Mesenchymal stem cell (in vitro differentiated cells and primary cell): ENCODE results near the gene STEAP4.

Experiments used
- DNase-seq: peaks from one replicate; pipeline ENCODE4 v3.0.0-alpha.2; 2013
- H2AFZ ChIP-seq: one replicate; pipeline ENCODE4 v1.6.1; 2013; ENCODE audit warnings: low read depth, mild to moderate bottlenecking, control low read depth, inconsistent platforms, low read length, moderate library complexity
- H2AK5ac ChIP-seq: 2 replicates; pipeline ENCODE4 v1.6.1; 2013; ENCODE audit warnings: low read length, moderate library complexity, mild to moderate bottlenecking, inconsistent platforms; ENCODE audit not compliant: severe bottlenecking
- H2BK120ac ChIP-seq: one replicate; pipeline ENCODE4 v1.6.1; 2013; ENCODE audit warnings: low read depth, mild to moderate bottlenecking, inconsistent platforms, low read length, moderate library complexity
- H2BK12ac ChIP-seq, 2 experiments: one replicate each; pipeline ENCODE4 v1.6.1; 2013; ENCODE audit warnings: inconsistent platforms in 2 of 2, low read length in 2 of 2, mild to moderate bottlenecking in 2 of 2, moderate library complexity in 2 of 2, control low read depth in 1 of 2
- H2BK15ac ChIP-seq: one replicate; pipeline ENCODE4 v1.6.1; 2013; ENCODE audit warnings: mild to moderate bottlenecking, low read depth, inconsistent platforms; ENCODE audit not compliant: poor library complexity, severe bottlenecking
- H2BK5ac ChIP-seq: 2 replicates; pipeline ENCODE4 v1.6.1; 2013; ENCODE audit warnings: low read depth, mild to moderate bottlenecking, low read length, control low read depth, inconsistent platforms; ENCODE audit not compliant: poor library complexity, severe bottlenecking
- H3K14ac ChIP-seq, 2 experiments: one replicate each; pipeline ENCODE4 v1.6.1; 2013; ENCODE audit warnings: inconsistent platforms in 2 of 2, low read length in 2 of 2, control low read depth in 1 of 2, mild to moderate bottlenecking in 1 of 2, moderate library complexity in 1 of 2
- H3K18ac ChIP-seq, 2 experiments: one replicate each; pipeline ENCODE4 v1.6.1; 2013; ENCODE audit warnings: inconsistent platforms in 2 of 2, low read length in 2 of 2, control low read depth in 1 of 2, low read depth in 1 of 2, mild to moderate bottlenecking in 1 of 2
- H3K23ac ChIP-seq, 2 experiments: one replicate each; pipeline ENCODE4 v1.6.1; 2013; ENCODE audit warnings: inconsistent platforms in 2 of 2, low read length in 2 of 2, mild to moderate bottlenecking in 2 of 2, moderate library complexity in 2 of 2, control low read depth in 1 of 2
- H3K27ac ChIP-seq: 2 replicates; pipeline ENCODE4 v1.5.1; 2013; ENCODE audit warnings: mild to moderate bottlenecking, moderate library complexity, low read length, control low read depth, inconsistent platforms; ENCODE audit not compliant: poor library complexity, severe bottlenecking
- H3K27me3 ChIP-seq, 2 experiments: 2 replicates each; pipeline versions ENCODE4 v1.6.1 to v1.7.0; 2013; ENCODE audit warnings: low read length in 2 of 2, mild to moderate bottlenecking in 2 of 2, moderate library complexity in 2 of 2, control low read depth in 1 of 2, inconsistent platforms in 1 of 2; ENCODE audit not compliant: control insufficient read depth in 1 of 2, insufficient read depth in 1 of 2
- H3K36me3 ChIP-seq, 2 experiments: 2 replicates each; pipeline versions ENCODE4 v1.6.1 to v1.7.0; 2013; ENCODE audit warnings: low read length in 2 of 2, control low read depth in 1 of 2, inconsistent platforms in 1 of 2, low read depth in 1 of 2, mild to moderate bottlenecking in 1 of 2; ENCODE audit not compliant: insufficient read depth in 2 of 2, control insufficient read depth in 1 of 2
- H3K4ac ChIP-seq, 2 experiments: one replicate each; pipeline ENCODE4 v1.6.1; 2013; ENCODE audit warnings: inconsistent platforms in 2 of 2, low read length in 2 of 2, mild to moderate bottlenecking in 2 of 2, moderate library complexity in 2 of 2, control low read depth in 1 of 2, low read depth in 1 of 2
- H3K4me1 ChIP-seq: 2 replicates; pipeline ENCODE4 v1.6.1; 2013; ENCODE audit warnings: low read depth, low read length, control low read depth; ENCODE audit not compliant: control insufficient read depth, insufficient read depth
- H3K4me2 ChIP-seq: 2 replicates; pipeline ENCODE4 v1.6.1; 2013; ENCODE audit warnings: low read length, mild to moderate bottlenecking, inconsistent platforms; ENCODE audit not compliant: poor library complexity, severe bottlenecking
- H3K4me3 ChIP-seq, 2 experiments: 2 replicates each; pipeline versions ENCODE4 v1.5.1 to v1.7.0; 2013; ENCODE audit warnings: low read length in 2 of 2, mild to moderate bottlenecking in 2 of 2, control low read depth in 1 of 2, low read depth in 1 of 2; ENCODE audit not compliant: insufficient read depth in 1 of 2
- H3K79me1 ChIP-seq: replicated peaks from 2 replicates; pipeline ENCODE4 v1.6.1; 2013; ENCODE audit warnings: mild to moderate bottlenecking, control low read depth, low read length, inconsistent platforms; ENCODE audit not compliant: poor library complexity, severe bottlenecking
- H3K9ac ChIP-seq: 2 replicates; pipeline ENCODE4 v1.7.0; 2013; ENCODE audit warnings: mild to moderate bottlenecking, low read length, moderate library complexity
- H3K9me3 ChIP-seq: 2 replicates; pipeline ENCODE4 v1.7.0; 2013; ENCODE audit warnings: mild to moderate bottlenecking, low read length; ENCODE audit not compliant: control insufficient read depth
- H4K8ac ChIP-seq: one replicate; pipeline ENCODE4 v1.6.1; 2013; ENCODE audit warnings: inconsistent platforms, mild to moderate bottlenecking, low read length, moderate library complexity
- H4K91ac ChIP-seq: one replicate; pipeline ENCODE4 v1.6.1; 2013; ENCODE audit warnings: mild to moderate bottlenecking, low read length, inconsistent platforms
- WGBS: methylation state at CpG from one replicate; pipeline ENCODE4 v1.1.7; 2013; ENCODE audit warnings: mixed read lengths; 5-methylcytosine and 5-hydroxymethylcytosine counted together

STEAP4 gene

DNA sequence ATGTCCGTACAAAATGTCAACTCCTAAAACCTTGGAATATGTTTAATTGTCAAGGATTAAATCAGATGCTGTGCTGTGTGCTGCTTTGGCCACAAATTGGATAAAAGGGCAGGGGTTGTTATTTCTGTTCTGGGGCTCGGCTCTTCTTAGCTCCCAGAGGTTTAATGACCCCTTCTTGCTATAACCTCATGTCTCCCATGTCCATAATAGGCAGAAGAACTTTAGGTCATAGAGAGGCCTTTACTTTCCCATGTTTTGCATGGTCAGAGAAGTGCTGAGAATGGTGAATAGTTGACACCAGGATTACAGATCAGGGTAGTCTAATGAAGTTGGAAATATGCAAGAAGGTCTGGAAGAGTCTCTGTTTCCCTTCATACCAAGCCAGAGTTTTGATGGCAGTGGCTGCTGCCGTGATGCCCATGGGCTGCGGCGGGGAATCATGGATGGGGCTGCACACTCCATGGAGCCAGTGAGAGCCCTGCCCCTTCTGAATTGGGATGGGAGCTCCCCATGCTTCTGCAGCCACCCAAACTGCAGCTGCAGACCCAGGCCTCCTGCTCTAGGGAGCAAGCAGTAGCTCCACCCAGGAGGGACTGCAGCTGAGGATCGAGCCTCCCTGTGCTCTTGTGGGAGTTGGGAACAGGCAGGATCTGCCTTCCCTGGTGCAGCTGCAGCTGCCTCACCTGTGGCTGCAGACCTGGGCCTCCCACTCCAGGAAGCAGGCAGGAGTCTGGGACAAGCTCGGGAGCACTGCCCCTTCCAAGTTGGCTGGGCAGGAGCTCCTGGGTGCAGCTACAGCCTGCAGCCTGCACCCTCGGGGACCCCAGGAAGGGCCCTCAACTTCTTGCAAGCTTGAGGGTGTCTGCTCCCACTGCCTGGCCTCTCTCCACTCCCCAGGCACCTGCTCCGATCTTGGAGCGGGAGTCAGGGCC, 23.1 kb upstream of the STEAP4 start:
- no peak overlapping the region for H4K91ac ChIP-seq
- no peak overlapping the region for H3K9ac ChIP-seq
- H3K27me3 ChIP-seq: no peaks in the 10 kb centered on the region
- H4K8ac ChIP-seq: no peak overlapping the region
- H3K4ac ChIP-seq: no peak overlapping the region
- no peak overlapping the region for H2BK15ac ChIP-seq
- no peak overlapping the region for H2AK5ac ChIP-seq
- H3K4me1 ChIP-seq: no peaks in the 10 kb centered on the region
- no peak overlapping the region for H3K27ac ChIP-seq
- 69% methylated on average over 9 of the region's 10 CpGs for WGBS
- H2AFZ ChIP-seq: no peak overlapping the region
- H3K9me3 ChIP-seq: no peaks in the 10 kb centered on the region
- H2BK5ac ChIP-seq: no peak overlapping the region
- H2BK120ac ChIP-seq: no peak overlapping the region
- no peak overlapping the region for H3K23ac ChIP-seq
- H2BK12ac ChIP-seq: no peak overlapping the region
- H3K4me2 ChIP-seq: no peak overlapping the region
- H3K14ac ChIP-seq: no peak overlapping the region
- H3K18ac ChIP-seq: no peak overlapping the region
- no peaks in the 10 kb centered on the region for H3K79me1 ChIP-seq
- H3K36me3 ChIP-seq: no peaks in the 10 kb centered on the region
- no peak overlapping the region for H3K4me3 ChIP-seq
- DNase-seq: no peak

DNA sequence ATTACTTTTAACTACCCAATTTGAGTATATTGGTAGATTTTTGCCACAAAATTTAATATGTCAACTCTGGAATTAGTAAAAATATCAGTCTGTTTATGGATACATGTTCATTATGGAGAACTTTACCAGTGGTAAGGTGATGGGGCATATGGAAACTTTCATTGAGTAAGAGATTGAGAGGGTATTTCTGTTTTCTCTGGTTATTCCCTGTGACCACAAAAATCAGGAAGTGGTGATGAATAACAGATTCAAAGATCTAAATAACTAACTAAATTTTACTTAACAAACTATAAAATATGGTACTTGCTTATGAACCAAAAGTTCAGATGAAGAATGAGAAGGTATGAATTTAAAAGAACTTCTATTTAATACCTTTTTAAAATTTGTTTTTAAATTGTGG, 22.1 kb upstream of the STEAP4 start:
- H3K4me3 ChIP-seq: no peak overlapping the region
- no peak overlapping the region for H2BK15ac ChIP-seq
- H3K23ac ChIP-seq: no peak overlapping the region
- H3K9ac ChIP-seq: no peak overlapping the region
- H3K27me3 ChIP-seq: no peaks in the 10 kb centered on the region
- no peaks in the 10 kb centered on the region for H3K36me3 ChIP-seq
- H3K14ac ChIP-seq: no peak overlapping the region
- no peak overlapping the region for H2BK5ac ChIP-seq
- no peak overlapping the region for H2AFZ ChIP-seq
- H4K91ac ChIP-seq: no peak overlapping the region
- no peak overlapping the region for H2BK120ac ChIP-seq
- H3K18ac ChIP-seq: no peak overlapping the region
- H4K8ac ChIP-seq: no peak overlapping the region
- no peak overlapping the region for H2AK5ac ChIP-seq
- no peaks in the 10 kb centered on the region for H3K9me3 ChIP-seq
- H2BK12ac ChIP-seq: no peak overlapping the region
- H3K4ac ChIP-seq: no peak overlapping the region
- no peaks in the 10 kb centered on the region for H3K79me1 ChIP-seq
- H3K27ac ChIP-seq: no peak overlapping the region
- H3K4me2 ChIP-seq: no peak overlapping the region
- no peak for DNase-seq
- no peaks in the 10 kb centered on the region for H3K4me1 ChIP-seq

DNA sequence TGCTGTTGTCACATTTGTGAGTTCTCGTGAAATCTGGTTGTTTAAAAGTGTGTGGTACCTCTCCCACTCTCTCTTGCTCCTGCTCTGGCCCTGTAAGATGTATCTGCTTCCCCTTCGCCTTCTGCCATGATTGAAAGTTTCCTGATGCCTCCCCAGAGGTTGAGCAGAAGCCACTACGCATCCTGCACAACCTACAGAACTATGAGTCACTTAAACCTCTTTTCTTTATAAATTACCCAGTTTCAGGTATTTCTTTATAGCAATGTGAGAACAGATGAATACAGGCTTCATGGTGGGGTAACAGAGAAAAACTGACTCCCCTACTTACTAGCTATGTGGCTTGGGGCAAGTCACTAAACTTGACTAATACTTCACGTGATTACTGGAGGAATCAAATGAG, 18.0 kb upstream of the STEAP4 start:
- H4K91ac ChIP-seq: no peak overlapping the region
- DNase-seq: no peak
- H3K23ac ChIP-seq: no peak overlapping the region
- no peaks in the 10 kb centered on the region for H3K4me1 ChIP-seq
- no peak overlapping the region for H3K27ac ChIP-seq
- H3K14ac ChIP-seq: no peak overlapping the region
- no peak overlapping the region for H2BK5ac ChIP-seq
- H2BK15ac ChIP-seq: no peak overlapping the region
- H3K4me3 ChIP-seq: no peak overlapping the region
- no peak overlapping the region for H2BK120ac ChIP-seq
- no peak overlapping the region for H3K4ac ChIP-seq
- H2AK5ac ChIP-seq: no peak overlapping the region
- H3K27me3 ChIP-seq: no peaks in the 10 kb centered on the region
- 69% methylated on average over 2 of the region's 4 CpGs for WGBS
- no peak overlapping the region for H2AFZ ChIP-seq
- H3K36me3 ChIP-seq: no peaks in the 10 kb centered on the region
- H3K18ac ChIP-seq: no peak overlapping the region
- H4K8ac ChIP-seq: no peak overlapping the region
- H3K9ac ChIP-seq: no peak overlapping the region
- H3K79me1 ChIP-seq: no peaks in the 10 kb centered on the region
- H3K4me2 ChIP-seq: no peak overlapping the region
- H2BK12ac ChIP-seq: no peak overlapping the region
- no peaks in the 10 kb centered on the region for H3K9me3 ChIP-seq

- Histone ChIP-seq H2BK12ac (no peak overlapping the region), H2AFZ (no peak overlapping the region), H2BK15ac (no peak overlapping the region), H3K9me3 (no peaks in the 10 kb centered on the region), H3K36me3 (no peaks in the 10 kb centered on the region), H3K79me1 (no peaks in the 10 kb centered on the region), H3K18ac (no peak overlapping the region), H3K14ac (no peak overlapping the region), H3K27ac (no peak overlapping the region), H3K4me3 (no peak overlapping the region), H3K4me2 (no peak overlapping the region), H4K91ac (no peak overlapping the region), H4K8ac (no peak overlapping the region), H3K27me3 (no peaks in the 10 kb centered on the region), H2BK120ac (no peak overlapping the region), H3K4me1 (no peaks in the 10 kb centered on the region), H3K9ac (no peak overlapping the region), H2BK5ac (no peak overlapping the region), H3K23ac (no peak overlapping the region), H3K4ac (no peak overlapping the region), H2AK5ac (no peak overlapping the region)
- WGBS: 83% methylated on average over 3 of the region's 3 CpGs
- no peak for DNase-seq
These were observed 15.5 kb upstream of the STEAP4 start for GRCh38 chr7:88322151-88322550.
